Mesendoderm (in vitro differentiated cells): Measurements from ENCODE around the gene SLC6A12.

Experiments used
- DNase-seq: peaks from one replicate; pipeline ENCODE4 v3.0.0; 2013
- H2AK5ac ChIP-seq: 2 replicates; pipeline ENCODE4 v1.6.1; 2013; ENCODE audit warnings: low read length, inconsistent platforms
- H2BK120ac ChIP-seq: 2 replicates; pipeline ENCODE4 v1.6.1; 2013; ENCODE audit warnings: low read depth, mild to moderate bottlenecking, low read length, moderate library complexity, mixed read lengths
- H2BK15ac ChIP-seq: replicated peaks from 2 replicates; pipeline ENCODE4 v1.6.1; 2013; ENCODE audit warnings: low read depth, mild to moderate bottlenecking, moderate library complexity
- H2BK5ac ChIP-seq: 2 replicates; pipeline ENCODE4 v1.6.1; 2013; ENCODE audit warnings: low read length, inconsistent platforms
- H3K18ac ChIP-seq: 2 replicates; pipeline ENCODE4 v1.6.1; 2013; ENCODE audit warnings: mild to moderate bottlenecking, low read length, mixed read lengths
- H3K23ac ChIP-seq: one replicate; pipeline ENCODE4 v1.6.1; 2013; ENCODE audit warnings: low read length
- H3K27ac ChIP-seq: 2 replicates; pipeline ENCODE4 v1.5.1; 2013; ENCODE audit warnings: low read depth, mild to moderate bottlenecking, inconsistent platforms, low read length, moderate library complexity
- H3K27me3 ChIP-seq: 2 replicates; pipeline ENCODE4 v1.6.1; 2013; ENCODE audit warnings: low read length, control low read depth, mild to moderate bottlenecking, inconsistent platforms; ENCODE audit not compliant: insufficient read depth, poor library complexity
- H3K36me3 ChIP-seq: 2 replicates; pipeline ENCODE4 v1.6.1; 2013; ENCODE audit warnings: low read length, inconsistent platforms; ENCODE audit not compliant: control insufficient read depth, insufficient read depth
- H3K4ac ChIP-seq: one replicate; pipeline ENCODE4 v1.6.1; 2013; ENCODE audit warnings: low read depth, mild to moderate bottlenecking, low read length, moderate library complexity
- H3K4me1 ChIP-seq: 2 replicates; pipeline ENCODE4 v1.6.1; 2013; ENCODE audit warnings: low read depth, low read length, inconsistent platforms; ENCODE audit not compliant: control insufficient read depth
- H3K4me2 ChIP-seq: 2 replicates; pipeline ENCODE4 v1.6.1; 2013; ENCODE audit warnings: low read length
- H3K4me3 ChIP-seq: 2 replicates; pipeline ENCODE4 v1.5.1; 2013; ENCODE audit warnings: mild to moderate bottlenecking, low read length
- H3K56ac ChIP-seq: one replicate; pipeline ENCODE4 v1.6.1; 2013; ENCODE audit warnings: low read length
- H3K79me1 ChIP-seq: 2 replicates; pipeline ENCODE4 v1.6.1; 2013; ENCODE audit warnings: low read length, inconsistent platforms
- H3K79me2 ChIP-seq: 2 replicates; pipeline ENCODE4 v1.6.1; 2013; ENCODE audit warnings: mild to moderate bottlenecking, low read length; ENCODE audit not compliant: control insufficient read depth, insufficient read depth
- H3K9ac ChIP-seq: 2 replicates; pipeline ENCODE4 v1.6.1; 2013; ENCODE audit warnings: low read length, inconsistent platforms
- H4K5ac ChIP-seq: one replicate; pipeline ENCODE4 v1.6.1; 2013; ENCODE audit warnings: low read length
- H4K8ac ChIP-seq: one replicate; pipeline ENCODE4 v1.6.1; 2013; ENCODE audit warnings: low read depth, mild to moderate bottlenecking, control low read depth, low read length, moderate library complexity
- WGBS: extraction: QIAGEN DNeasy Blood & Tissue Kit; methylation state at CpG from one replicate; pipeline ENCODE4 v1.1.7; 2013; ENCODE audit warnings: low lambda C conversion rate, missing lambda C conversion rate; ENCODE audit not compliant: insufficient coverage; ENCODE audit errors: extremely low coverage; 5-methylcytosine and 5-hydroxymethylcytosine counted together

SLC6A12 gene

GRCh38 chr12:233615-233968, 19.6 kb upstream of the SLC6A12 start:
- H3K27me3 ChIP-seq, result no peaks in the 10 kb centered on the region
- no peak overlapping the region for H2BK15ac ChIP-seq
- DNase-seq, result no peak
- H3K36me3 ChIP-seq, result no peaks in the 10 kb centered on the region
- H3K9ac ChIP-seq, result no peak overlapping the region
- H3K27ac ChIP-seq, result no peak overlapping the region
- H2BK5ac ChIP-seq, result no peak overlapping the region
- no peaks in the 10 kb centered on the region for H3K4me1 ChIP-seq
- no peak overlapping the region for H2BK120ac ChIP-seq
- H3K4ac ChIP-seq, result no peak overlapping the region
- no peak overlapping the region for H3K4me2 ChIP-seq
- H3K23ac ChIP-seq, result no peak overlapping the region
- H4K8ac ChIP-seq, result no peak overlapping the region
- H2AK5ac ChIP-seq, result no peak overlapping the region
- H3K4me3 ChIP-seq, result no peak overlapping the region
- no peaks in the 10 kb centered on the region for H3K79me2 ChIP-seq
- H4K5ac ChIP-seq, result no peak overlapping the region
- no peaks in the 10 kb centered on the region for H3K79me1 ChIP-seq
- WGBS, result no CpG with 5 or more reads among the region's 3 CpGs
- no peak overlapping the region for H3K56ac ChIP-seq
- H3K18ac ChIP-seq, result no peak overlapping the region

- Histone ChIP-seq H3K4ac (no peak overlapping the region), H3K27me3 (no peaks in the 10 kb centered on the region), H3K36me3 (no peaks in the 10 kb centered on the region), H3K4me2 (no peak overlapping the region), H3K18ac (no peak overlapping the region), H4K5ac (no peak overlapping the region), H3K79me2 (no peaks in the 10 kb centered on the region), H3K27ac (no peak overlapping the region), H3K23ac (no peak overlapping the region), H2BK15ac (no peak overlapping the region), H2BK5ac (no peak overlapping the region), H4K8ac (no peak overlapping the region), H3K9ac (no peak overlapping the region), H3K79me1 (no peaks in the 10 kb centered on the region), H2BK120ac (no peak overlapping the region), H3K56ac (no peak overlapping the region), H3K4me3 (no peak overlapping the region), H3K4me1 (no peaks in the 10 kb centered on the region), H2AK5ac (no peak overlapping the region)
- no CpG with 5 or more reads among the region's 19 CpGs for WGBS
- DNase-seq, result no peak
Measured at GRCh38 chr12:232731-233614, 19.0 kb upstream of the SLC6A12 start.

DNA sequence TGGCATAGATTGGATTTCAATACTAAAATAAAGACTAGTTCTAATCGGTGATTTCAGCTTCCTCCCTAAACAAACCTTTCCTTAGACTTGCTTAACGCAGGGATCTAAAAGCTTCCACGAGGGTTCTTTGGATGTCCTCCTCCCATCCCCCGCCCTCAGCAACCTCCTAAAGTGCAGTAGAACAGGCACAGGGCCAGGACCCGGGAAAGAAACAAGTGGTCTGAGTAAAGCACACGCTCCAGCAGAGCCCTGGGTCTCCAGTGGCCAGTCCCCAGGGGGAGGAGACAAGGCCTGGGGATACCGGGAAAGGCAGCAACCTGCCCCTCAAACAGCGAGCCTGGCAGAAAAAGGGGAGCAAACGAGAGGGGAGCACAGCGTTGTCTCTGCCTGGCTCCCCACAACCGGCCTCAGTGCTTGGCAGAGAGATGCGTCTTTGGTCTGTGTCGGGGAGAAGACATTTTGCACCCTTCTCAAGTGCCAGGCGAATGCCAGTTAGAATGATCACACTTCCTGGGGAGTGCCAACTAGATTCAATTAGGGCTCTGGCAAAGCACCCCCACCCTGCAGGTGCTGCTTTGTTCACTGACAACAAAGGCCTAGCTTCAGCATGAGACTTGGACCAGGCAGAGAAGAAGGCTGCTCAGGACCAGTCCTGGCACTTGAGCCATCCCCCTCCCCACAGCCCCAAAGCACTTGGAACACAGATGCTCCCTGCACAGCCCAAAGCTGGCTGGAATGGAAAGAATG, 17.1 kb upstream of the SLC6A12 start:
- DNase-seq, result no peak
- no peak overlapping the region for H3K56ac ChIP-seq
- no peak overlapping the region for H3K9ac ChIP-seq
- H3K18ac ChIP-seq, result no peak overlapping the region
- H3K79me2 ChIP-seq, result no peaks in the 10 kb centered on the region
- no peak overlapping the region for H3K27ac ChIP-seq
- no peak overlapping the region for H3K4ac ChIP-seq
- H3K79me1 ChIP-seq, result no peaks in the 10 kb centered on the region
- H3K23ac ChIP-seq, result no peak overlapping the region
- no peak overlapping the region for H2BK15ac ChIP-seq
- no peak overlapping the region for H2AK5ac ChIP-seq
- H3K4me2 ChIP-seq, result no peak overlapping the region
- H3K4me3 ChIP-seq, result no peak overlapping the region
- no peaks in the 10 kb centered on the region for H3K27me3 ChIP-seq
- no CpG with 5 or more reads among the region's 14 CpGs for WGBS
- no peak overlapping the region for H4K5ac ChIP-seq
- H4K8ac ChIP-seq, result no peak overlapping the region
- no peaks in the 10 kb centered on the region for H3K4me1 ChIP-seq
- no peak overlapping the region for H2BK120ac ChIP-seq
- no peak overlapping the region for H2BK5ac ChIP-seq
- H3K36me3 ChIP-seq, result no peaks in the 10 kb centered on the region

DNA sequence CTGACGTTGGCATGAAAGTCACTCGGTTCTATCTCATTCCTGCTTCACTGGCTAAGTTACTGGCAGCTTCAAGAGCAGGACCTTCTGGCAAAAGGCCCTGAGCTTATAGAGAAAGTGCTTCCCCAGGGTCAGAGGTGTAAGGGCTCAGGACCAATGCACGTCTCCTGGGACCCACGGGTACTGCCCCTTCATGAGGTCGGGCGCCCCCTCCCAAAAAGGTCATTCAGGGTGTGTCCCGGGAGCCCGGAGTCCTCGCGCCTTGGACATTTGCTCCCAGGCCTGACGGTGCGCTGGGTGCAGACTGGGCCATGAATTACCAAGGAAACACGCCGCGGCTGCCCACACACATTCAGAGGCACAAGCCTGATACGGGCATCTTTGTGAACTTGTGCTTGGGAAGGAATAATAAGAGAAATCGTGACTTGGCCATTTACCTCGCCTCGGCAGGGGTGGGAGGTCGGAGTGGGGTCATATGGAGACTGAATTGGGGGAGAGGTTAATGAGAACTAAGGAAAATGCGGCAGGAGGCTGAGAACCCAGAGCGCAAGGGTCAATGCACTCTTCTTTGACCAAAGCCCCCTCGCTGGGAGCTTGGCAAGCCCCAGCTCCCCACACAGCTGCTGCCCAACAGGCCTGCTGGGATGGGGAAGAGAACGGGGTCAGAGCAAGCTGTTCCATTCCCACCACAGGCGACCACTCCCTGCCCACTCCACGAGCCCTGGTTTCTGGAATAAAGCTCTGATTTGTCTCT, 15.7 kb upstream of the SLC6A12 start:
- H2BK120ac ChIP-seq, result no peak overlapping the region
- H2BK5ac ChIP-seq, result no peak overlapping the region
- no peak overlapping the region for H2AK5ac ChIP-seq
- no peak overlapping the region for H3K9ac ChIP-seq
- no peak overlapping the region for H3K4me2 ChIP-seq
- no peak overlapping the region for H4K8ac ChIP-seq
- no peak overlapping the region for H3K27ac ChIP-seq
- no peaks in the 10 kb centered on the region for H3K27me3 ChIP-seq
- H3K23ac ChIP-seq, result no peak overlapping the region
- H3K4ac ChIP-seq, result no peak overlapping the region
- H3K4me3 ChIP-seq, result no peak overlapping the region
- no peak overlapping the region for H3K18ac ChIP-seq
- H2BK15ac ChIP-seq, result no peak overlapping the region
- no peak overlapping the region for H4K5ac ChIP-seq
- no peak overlapping the region for H3K56ac ChIP-seq
- no peak for DNase-seq
- H3K79me2 ChIP-seq, result no peaks in the 10 kb centered on the region
- no peaks in the 10 kb centered on the region for H3K36me3 ChIP-seq
- H3K79me1 ChIP-seq, result no peaks in the 10 kb centered on the region
- H3K4me1 ChIP-seq, result no peaks in the 10 kb centered on the region
- no CpG with 5 or more reads among the region's 26 CpGs for WGBS

GRCh38 chr12:228846-229200, 14.9 kb upstream of the SLC6A12 start:
- H3K18ac ChIP-seq, result no peak overlapping the region
- WGBS, result no CpG with 5 or more reads among the region's 3 CpGs
- DNase-seq, result no peak

More at GRCh38 chr12:228846-229200, 14.9 kb upstream of the SLC6A12 start:
- H2AK5ac ChIP-seq, result no peak overlapping the region
- no peaks in the 10 kb centered on the region for H3K4me1 ChIP-seq
- H3K79me2 ChIP-seq, result no peaks in the 10 kb centered on the region
- no peaks in the 10 kb centered on the region for H3K27me3 ChIP-seq
- H3K4ac ChIP-seq, result no peak overlapping the region
- H3K79me1 ChIP-seq, result no peaks in the 10 kb centered on the region
- no peak overlapping the region for H3K4me2 ChIP-seq
- H2BK5ac ChIP-seq, result no peak overlapping the region
- H3K36me3 ChIP-seq, result no peaks in the 10 kb centered on the region
- no peak overlapping the region for H3K27ac ChIP-seq
- no peak overlapping the region for H3K23ac ChIP-seq
- H3K56ac ChIP-seq, result no peak overlapping the region
- no peak overlapping the region for H2BK120ac ChIP-seq
- no peak overlapping the region for H3K4me3 ChIP-seq
- H4K5ac ChIP-seq, result no peak overlapping the region
- no peak overlapping the region for H4K8ac ChIP-seq
- no peak overlapping the region for H2BK15ac ChIP-seq
- H3K9ac ChIP-seq, result no peak overlapping the region
